ENCODE results near the gene C3AR1.
"Not testable (repeated sequence)": the region's sequence is repeated elsewhere in the genome, so short reads cannot be mapped to it uniquely, and the experiment has no call there.

C3AR1 gene

DNA sequence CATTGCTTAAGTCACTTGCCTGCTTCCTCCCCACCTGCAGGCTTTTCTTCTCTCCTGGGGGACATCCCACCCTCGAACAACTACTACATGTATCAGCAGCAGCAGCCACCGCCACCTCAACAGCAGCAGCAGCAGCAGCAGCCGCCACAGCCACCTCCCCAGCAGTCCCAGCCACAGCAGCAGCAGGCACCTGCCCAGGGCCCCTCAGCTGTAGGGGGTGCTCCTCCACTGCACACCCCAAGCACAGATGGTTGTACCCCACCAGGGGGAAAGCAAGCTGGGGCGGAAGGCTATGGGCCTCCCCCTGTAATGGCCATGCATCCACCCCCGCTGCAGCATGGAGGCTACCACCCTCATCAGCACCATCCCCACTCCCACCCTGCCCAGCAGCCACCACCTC, 18.3 kb downstream of the C3AR1 start:
- no peak for ATAC-seq (replicated peaks)
- H3K4me1 Mint-ChIP-seq = peaks cover 10 to 26% of the 10 kb centered on the region in 2 donors
- H3K27ac Mint-ChIP-seq = no peak overlapping the region
- no peaks in the 10 kb centered on the region for H3K27me3 Mint-ChIP-seq
- H3K36me3 Mint-ChIP-seq = peaks cover 61 to 72% of the 10 kb centered on the region in 2 donors
- H3K4me3 Mint-ChIP-seq = no peak overlapping the region
- no peaks in the 10 kb centered on the region for H3K9me3 Mint-ChIP-seq
- DNase-seq = no peak

DNA sequence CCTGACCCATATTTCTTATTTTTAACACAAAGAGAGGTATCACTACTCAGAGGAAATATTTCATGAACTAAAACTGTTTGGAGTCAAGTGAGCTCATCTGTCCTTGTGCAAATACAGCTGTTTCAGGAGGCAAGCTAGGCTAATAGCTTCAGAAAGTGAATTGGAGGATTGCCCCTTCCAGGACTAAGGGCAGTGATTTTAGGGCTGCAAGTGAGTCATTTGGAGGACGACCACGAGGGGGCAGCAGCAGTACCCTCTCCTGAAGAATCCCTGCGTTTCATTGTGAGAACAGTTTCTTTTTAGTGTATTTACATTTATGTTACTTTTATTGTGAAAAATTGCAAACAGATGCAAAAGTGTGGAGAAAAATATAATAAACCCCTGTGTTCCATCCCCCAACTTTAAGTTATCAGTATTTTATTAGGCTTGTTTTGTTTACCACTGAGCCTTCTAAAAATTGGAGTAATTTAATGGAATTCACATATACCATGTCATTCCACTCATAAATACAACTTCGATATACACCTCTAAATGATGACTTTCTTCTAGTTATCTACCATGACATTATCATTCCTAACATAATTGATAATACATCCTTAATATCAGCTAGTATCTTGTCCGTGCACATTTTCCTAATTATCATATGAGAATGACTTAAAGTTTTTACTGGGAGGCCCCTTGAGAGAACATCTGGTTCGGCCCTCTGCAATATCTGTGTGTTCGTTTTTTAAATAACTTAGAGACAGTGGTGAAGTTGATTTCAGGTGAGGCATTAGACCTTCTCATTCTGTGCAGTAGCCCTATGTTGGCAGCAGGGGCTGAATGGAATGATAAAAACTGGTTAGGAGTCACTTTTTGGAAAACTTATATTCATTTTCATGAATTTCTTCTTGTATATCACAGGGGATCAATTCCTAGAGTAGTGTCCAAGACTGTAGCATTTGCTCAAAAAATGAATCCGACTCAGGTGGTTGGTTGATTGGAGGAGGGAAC, 19.9 kb downstream of the C3AR1 start:
- DNase-seq (peak; percentile 43), ATAC-seq (replicated peaks) (peak; percentile 68 to 78)
- peaks cover 12 to 29% of the 10 kb centered on the region in 2 donors for H3K4me1 Mint-ChIP-seq
- peaks cover 67 to 76% of the 10 kb centered on the region in 2 donors for H3K36me3 Mint-ChIP-seq
- no peak overlapping the region for H3K27ac Mint-ChIP-seq
- H3K4me3 Mint-ChIP-seq = no peak overlapping the region
- H3K9me3 Mint-ChIP-seq = no peaks in the 10 kb centered on the region
- no peaks in the 10 kb centered on the region for H3K27me3 Mint-ChIP-seq

DNA sequence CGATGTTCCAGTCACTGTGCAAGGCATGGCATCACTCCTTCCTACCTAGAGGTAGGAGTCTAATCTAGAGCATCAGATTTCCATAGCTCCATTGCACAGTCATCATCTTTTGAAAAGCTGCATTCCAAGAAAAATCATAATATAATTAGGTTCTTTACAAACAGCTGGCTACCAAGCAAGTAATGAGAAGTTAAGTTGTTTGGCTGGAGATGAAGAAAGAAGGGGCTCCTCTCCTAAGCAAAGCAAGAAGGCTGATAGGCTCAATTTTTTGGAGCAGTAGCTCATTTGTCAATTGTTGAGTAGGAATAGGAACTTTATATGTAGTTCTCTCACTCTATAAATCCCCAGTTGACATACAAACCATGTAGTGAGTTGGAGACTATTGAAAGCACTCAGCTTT, 25.4 kb downstream of the C3AR1 start:
- no peaks in the 10 kb centered on the region for H3K27me3 Mint-ChIP-seq
- H3K27ac Mint-ChIP-seq = no peak overlapping the region
- H3K9me3 Mint-ChIP-seq = no peaks in the 10 kb centered on the region
- peaks cover 36 to 43% of the 10 kb centered on the region in 2 donors for H3K4me1 Mint-ChIP-seq
- ATAC-seq (replicated peaks) (no peak), DNase-seq (no peak)
- no peak overlapping the region for H3K4me3 Mint-ChIP-seq
- peaks cover 37 to 45% of the 10 kb centered on the region in 2 donors for H3K36me3 Mint-ChIP-seq

DNA sequence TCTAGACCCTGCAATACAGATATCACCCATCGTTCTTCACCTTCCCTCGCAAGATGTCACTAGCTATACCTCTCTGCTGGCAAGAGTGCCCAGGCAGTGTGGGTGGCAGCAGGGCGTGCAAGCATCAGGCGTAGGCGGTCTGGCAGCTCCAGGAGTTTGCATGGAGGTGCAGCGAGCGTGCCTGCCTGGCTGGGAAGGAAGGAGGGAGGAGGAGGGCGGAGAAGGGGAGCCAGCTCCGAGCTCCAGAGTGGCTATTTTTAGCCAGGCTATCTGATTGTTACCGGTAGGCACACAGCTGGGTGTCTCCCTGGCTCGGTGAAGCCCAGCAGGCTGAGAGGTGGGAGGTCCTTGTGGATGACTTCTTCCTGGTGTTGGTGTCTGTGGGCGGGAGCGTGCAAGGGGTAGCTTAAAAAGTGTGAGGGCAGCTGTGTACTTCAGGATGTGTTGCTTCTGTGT, 27.5 kb downstream of the C3AR1 start:
- Mint-ChIP-seq H3K4me3 (peak overlapping the region; percentile 46 to 60), H3K27ac (no peak overlapping the region), H3K4me1 (peaks cover 56 to 64% of the 10 kb centered on the region in 2 donors), H3K36me3 (peaks cover 25 to 34% of the 10 kb centered on the region in 2 donors), H3K27me3 (no peaks in the 10 kb centered on the region), H3K9me3 (no peaks in the 10 kb centered on the region)
- ATAC-seq (replicated peaks) = peak; percentile 59 to 67
- no peak for DNase-seq

DNA sequence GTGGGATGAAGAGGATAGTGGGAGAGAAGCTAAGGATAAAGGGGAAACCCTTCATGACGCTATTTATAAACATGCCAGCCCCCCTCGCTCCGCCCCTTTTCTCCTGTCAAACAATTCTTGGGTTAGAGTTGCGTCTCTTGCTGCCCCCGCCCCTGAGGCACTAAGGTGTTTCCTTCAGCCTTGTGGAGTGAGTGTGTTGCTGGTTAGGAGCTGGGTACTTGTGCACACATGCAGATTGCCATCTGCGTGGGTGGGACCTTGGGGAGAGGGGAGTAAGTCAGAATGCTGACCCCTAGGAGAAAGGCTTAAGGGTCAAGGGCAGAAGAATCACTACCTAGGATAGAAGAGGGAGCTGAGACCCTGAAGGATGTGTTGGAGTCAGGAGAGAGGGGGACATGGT, 28.2 kb downstream of the C3AR1 start:
- Mint-ChIP-seq H3K4me1 (peaks cover 58 to 71% of the 10 kb centered on the region in 2 donors), H3K4me3 (no peak overlapping the region), H3K27me3 (no peaks in the 10 kb centered on the region), H3K9me3 (no peaks in the 10 kb centered on the region), H3K27ac (peak overlapping the region; percentile 6), H3K36me3 (peaks cover 19 to 30% of the 10 kb centered on the region in 2 donors)
- ATAC-seq (replicated peaks) (no peak), DNase-seq (no peak)

DNA sequence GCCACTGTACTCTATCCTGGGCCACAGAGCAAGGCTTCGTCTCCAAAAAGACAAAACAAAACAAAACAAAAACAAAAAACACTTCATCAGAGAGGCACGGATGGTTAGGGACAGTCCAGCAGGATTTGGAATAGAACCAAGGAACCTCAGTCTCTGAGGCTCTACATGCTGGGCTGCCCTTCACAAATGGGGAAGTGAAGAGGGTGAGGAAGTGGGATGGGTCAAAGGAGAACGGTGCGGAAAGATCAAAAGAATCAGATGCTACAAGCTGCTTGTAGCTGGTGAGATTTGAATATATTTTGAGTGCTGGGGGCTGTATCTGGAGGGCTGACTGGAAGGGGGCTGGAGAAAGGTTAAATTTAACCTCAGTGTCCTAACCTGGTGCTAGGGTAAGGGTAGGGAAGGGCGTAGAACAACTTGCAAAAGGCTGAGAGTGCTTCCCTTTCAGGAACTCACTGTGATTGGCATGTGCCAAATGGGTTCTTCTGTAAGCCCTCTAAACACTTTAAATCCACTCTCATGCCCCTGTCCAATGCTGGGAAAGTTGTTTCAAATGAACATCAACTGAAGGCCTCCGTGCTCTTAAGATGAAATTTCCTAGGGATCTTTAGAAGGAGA, 29.0 kb downstream of the C3AR1 start:
- ATAC-seq (replicated peaks) = peak; percentile 64
- Mint-ChIP-seq H3K27ac (peak overlapping the region; percentile 0), H3K4me3 (peak overlapping the region; percentile 15 to 17), H3K4me1 (peaks cover 53 to 68% of the 10 kb centered on the region in 2 donors), H3K9me3 (no peaks in the 10 kb centered on the region), H3K27me3 (no peaks in the 10 kb centered on the region), H3K36me3 (peaks cover 13 to 23% of the 10 kb centered on the region in 2 donors)
- DNase-seq = peak; percentile 14

DNA sequence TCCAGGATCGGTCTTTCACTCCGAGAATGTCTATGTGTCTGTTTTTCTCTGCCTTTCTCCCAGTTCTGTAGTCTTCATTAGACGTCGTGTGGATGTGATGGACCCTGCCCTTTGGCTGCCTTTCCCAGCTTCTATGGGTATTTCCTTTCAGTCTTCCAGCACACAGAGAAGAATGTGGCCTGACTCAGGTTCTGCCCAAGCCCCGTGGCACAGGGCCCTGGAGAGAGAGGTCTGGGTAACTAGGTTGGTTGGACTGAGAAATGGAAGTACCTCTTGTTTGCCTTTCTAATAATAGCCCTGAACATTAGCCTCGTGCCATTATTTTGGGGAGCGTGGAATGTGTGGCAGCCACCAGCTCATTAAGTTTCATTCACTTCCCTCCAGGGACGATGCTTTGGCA, 29.8 kb downstream of the C3AR1 start:
- Mint-ChIP-seq H3K4me1 (peaks cover 56 to 73% of the 10 kb centered on the region in 2 donors), H3K9me3 (no peaks in the 10 kb centered on the region), H3K4me3 (no peak overlapping the region), H3K36me3 (peaks cover 9 to 18% of the 10 kb centered on the region in 2 donors), H3K27me3 (no peaks in the 10 kb centered on the region), H3K27ac (no peak overlapping the region)
- DNase-seq (no peak), ATAC-seq (replicated peaks) (no peak)

DNA sequence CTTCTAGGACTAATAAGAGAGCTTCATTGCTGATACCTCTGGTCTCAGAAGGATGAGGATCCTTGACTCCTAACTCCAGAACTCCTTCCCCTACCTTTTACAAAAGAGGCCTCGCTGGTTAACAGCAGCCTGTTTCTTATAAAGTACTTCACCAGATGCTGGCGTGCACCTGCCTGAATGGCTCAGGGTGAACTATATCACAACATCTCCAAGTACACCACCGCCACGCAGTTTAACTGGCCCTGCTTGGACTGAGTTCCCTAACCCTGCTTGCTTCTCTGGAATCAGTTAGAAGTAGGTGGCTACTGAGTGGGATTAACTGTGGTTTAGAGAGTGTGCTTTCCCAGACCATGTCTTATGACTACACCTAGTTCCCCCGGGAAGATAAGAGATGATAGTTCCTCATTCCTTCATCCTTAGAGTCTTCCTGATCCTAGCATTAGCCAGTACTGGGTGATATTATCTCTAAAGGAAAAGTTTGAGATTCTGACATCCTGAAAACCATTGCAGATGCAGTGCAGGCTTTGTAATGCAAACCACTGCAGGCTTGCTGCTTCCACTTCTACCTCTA, 30.6 kb downstream of the C3AR1 start:
- Mint-ChIP-seq H3K4me1 (peaks cover 56 to 73% of the 10 kb centered on the region in 2 donors), H3K27ac (no peak overlapping the region), H3K27me3 (no peaks in the 10 kb centered on the region), H3K36me3 (peaks cover 8 to 13% of the 10 kb centered on the region in 2 donors), H3K9me3 (no peaks in the 10 kb centered on the region), H3K4me3 (no peak overlapping the region)
- no peak for ATAC-seq (replicated peaks)
- DNase-seq = no peak

DNA sequence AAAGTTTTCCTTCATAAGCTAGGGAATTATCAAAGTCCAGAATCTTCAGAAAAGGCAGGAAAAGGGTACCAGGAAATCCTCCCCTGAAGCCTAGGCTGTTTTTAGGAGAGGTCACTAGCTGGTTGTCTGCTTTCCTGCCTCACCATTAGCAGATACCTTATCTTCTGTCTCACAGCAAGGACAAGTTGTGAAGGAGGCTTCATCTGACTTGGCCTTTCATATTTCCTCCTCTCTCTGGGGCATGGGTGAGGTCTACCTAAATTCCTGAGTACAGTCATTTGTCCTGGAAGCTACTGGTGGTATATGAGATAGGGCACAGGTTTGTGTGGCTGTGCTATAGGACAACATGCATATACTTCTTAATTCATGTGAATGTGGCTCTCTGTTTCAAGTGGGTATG, 31.4 kb downstream of the C3AR1 start:
- H3K27me3 Mint-ChIP-seq = no peaks in the 10 kb centered on the region
- H3K4me3 Mint-ChIP-seq = peak overlapping the region; percentile 1 to 33
- peaks cover 4 to 12% of the 10 kb centered on the region in 2 donors for H3K36me3 Mint-ChIP-seq
- H3K27ac Mint-ChIP-seq = peak overlapping the region; percentile 9
- DNase-seq (no peak), ATAC-seq (replicated peaks) (no peak)
- no peaks in the 10 kb centered on the region for H3K9me3 Mint-ChIP-seq
- H3K4me1 Mint-ChIP-seq = peaks cover 56 to 73% of the 10 kb centered on the region in 2 donors

DNA sequence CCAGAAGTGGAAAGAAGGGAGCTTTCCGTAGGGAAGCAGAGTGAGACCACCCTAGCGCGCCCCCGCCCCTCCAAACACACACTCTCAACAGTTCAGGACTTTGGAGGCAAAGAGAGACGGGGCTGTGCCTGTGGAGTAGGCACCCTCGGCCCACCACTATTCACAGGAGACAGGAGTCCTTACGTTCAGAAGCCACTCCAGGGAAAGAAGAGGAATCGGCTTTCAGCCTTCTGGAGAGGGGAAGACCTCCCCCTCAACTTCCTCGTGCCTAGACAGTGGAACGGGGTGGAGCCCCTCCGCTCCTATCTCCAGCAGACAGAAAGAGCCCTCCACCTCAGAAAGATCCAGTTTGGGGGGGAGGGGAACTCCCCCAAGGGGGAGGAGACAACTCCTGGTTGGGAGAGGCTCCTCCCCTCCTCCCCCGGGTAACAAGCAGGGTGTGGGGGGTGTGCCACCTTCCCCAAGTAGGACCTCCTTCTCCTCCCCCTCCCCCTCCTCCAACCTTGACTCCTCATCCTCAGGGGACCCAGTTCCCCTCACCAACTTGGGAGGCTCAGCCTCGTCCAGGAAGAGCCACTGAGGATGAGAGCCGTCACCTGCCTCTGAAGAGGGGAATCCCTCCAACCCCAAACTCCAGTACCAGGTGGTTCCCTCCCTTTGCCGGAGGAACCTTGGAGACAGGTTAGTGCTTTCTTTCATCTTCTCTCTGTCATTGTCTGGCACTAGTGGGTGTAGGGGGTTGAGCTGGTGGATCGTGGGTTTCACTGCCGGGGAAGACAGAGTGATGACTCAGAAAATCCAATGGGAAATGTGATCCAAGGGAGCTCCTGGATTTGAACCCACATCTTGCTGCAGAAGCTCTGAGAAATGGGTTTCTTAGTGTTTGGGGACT, 32.8 kb downstream of the C3AR1 start:
- peak overlapping the region; percentile 85 for H3K27ac Mint-ChIP-seq
- peak; percentile 9 for DNase-seq
- H3K9me3 Mint-ChIP-seq = no peaks in the 10 kb centered on the region
- peak; percentile 15 to 23 for ATAC-seq (replicated peaks)
- peaks cover 46 to 63% of the 10 kb centered on the region in 2 donors for H3K4me1 Mint-ChIP-seq
- H3K27me3 Mint-ChIP-seq = no peaks in the 10 kb centered on the region
- peaks cover 3 to 12% of the 10 kb centered on the region in 2 donors for H3K36me3 Mint-ChIP-seq
- H3K4me3 Mint-ChIP-seq = peak overlapping the region; percentile 90

DNA sequence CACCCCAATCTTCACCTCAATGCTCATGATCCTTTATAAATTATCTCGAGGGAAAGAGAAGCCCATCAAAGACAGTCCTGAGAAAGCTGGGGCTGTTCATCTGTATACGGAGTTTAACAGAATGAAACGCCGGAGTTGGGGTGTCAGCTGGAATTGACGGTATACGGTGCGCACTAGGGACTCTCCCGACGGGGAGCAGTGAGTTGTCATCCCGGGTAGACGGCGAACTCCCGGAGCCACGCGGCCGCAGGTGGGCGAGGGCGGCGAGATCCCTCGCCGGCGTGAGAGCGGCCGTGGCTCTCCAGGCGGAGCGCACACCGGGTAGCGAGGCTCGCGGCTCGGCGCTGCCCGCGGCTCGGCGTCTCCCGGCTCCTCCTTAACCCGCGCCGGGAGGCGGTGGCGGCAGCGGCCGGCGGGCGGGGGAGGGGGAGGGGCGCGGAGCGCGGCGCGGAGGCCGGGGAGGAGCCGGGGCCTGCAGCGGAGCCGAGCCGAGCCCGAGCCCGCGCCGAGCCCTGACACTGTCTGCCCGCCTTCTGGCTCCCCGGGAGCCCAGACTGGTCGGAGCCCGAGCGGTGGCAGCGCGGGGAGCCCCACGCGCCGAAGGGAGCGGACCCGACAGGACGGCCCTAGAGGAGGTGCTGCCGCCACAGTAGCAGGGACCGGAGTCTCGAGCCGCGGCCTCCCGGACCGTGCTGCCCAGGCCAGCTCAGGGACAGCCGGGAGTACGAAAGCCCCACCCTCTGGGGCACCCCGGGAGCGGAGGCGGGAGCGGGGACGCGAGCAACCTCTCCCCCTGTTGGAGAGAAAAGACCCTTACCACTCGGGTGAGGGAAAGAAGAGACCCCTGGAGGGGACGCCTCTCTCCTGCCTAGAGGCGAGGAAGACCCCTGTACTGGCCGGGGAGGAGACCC, 33.7 kb downstream of the C3AR1 start, which contains the start of gene FOXJ2:
FOXJ2 (plus strand) TSS at position 475 of the 911 bp plus-strand sequence. CDS start 7,117 bp downstream, outside the sequence.
- H3K4me1 Mint-ChIP-seq = peaks cover 41 to 54% of the 10 kb centered on the region in 2 donors
- no peaks in the 10 kb centered on the region for H3K27me3 Mint-ChIP-seq
- ATAC-seq (replicated peaks) = peak; percentile 85 to 89
- DNase-seq = peak; percentile 59
- H3K27ac Mint-ChIP-seq = peak within 1 kb of the TSS; percentile 85
- H3K36me3 Mint-ChIP-seq = peaks cover 0 to 9% of the 10 kb centered on the region in 2 donors
- H3K4me3 Mint-ChIP-seq = peak within 1 kb of the TSS; percentile 90
- H3K9me3 Mint-ChIP-seq = no peaks in the 10 kb centered on the region

DNA sequence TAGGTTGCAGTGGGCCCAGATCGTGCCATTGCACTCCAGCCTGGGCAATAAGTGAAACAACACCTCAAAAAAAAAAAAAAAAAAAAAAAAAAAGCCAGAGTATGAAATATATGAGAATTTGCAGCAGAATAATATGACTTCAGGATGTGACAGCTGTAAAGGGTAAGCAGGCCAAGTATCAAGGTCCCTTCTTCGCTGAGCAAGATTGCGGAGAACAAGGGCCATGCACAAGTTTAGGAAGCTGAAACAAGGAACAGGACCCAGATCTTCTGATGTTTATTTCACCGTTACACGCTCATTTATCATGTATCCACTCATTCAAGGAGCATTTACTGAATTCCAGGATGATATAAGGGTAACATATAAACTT, 34.3 kb downstream of the C3AR1 start:
- no peak overlapping the region for H3K27ac Mint-ChIP-seq
- peaks cover 37 to 48% of the 10 kb centered on the region in 2 donors for H3K4me1 Mint-ChIP-seq
- peak overlapping the region; percentile 81 to 90 for H3K4me3 Mint-ChIP-seq
- peaks cover 0 to 9% of the 10 kb centered on the region in 2 donors for H3K36me3 Mint-ChIP-seq
- H3K9me3 Mint-ChIP-seq = no peaks in the 10 kb centered on the region
- ATAC-seq (replicated peaks) = no peak
- H3K27me3 Mint-ChIP-seq = no peaks in the 10 kb centered on the region
- DNase-seq = no peak

DNA sequence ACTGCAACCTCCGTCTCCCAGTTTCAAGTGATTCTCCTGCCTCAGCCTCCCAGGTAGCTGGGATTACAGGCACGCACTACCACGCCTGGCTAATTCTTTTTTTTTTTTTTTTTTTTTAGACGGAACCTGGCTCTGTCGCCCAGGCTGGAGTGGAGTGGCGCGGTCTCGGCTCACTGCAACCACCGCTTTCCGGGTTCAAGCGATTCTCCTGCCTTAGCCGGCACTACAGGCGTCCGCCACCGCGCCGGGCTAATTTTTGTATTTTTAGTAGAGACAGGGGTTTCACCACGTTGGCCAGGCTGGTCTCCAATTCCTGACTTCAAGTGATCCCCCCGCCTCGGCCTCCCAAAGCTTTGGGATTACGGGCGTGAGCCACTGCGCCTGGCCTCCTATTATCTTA, 35.1 kb downstream of the C3AR1 start:
- not testable (repeated sequence) for H3K9me3 Mint-ChIP-seq; H3K36me3 Mint-ChIP-seq; ATAC-seq (replicated peaks); DNase-seq; H3K27ac Mint-ChIP-seq; H3K27me3 Mint-ChIP-seq
- peak overlapping the region in 1 of 2 donors; percentile 58 for H3K4me3 Mint-ChIP-seq
- H3K4me1 Mint-ChIP-seq = peaks cover 32 to 39% of the 10 kb centered on the region in 2 donors

Data from stimulated activated naive B cell treated with anti-CD40 and anti-IgM and Interleukin-4, amounts not matched to agents 10 μg/mL and 1 μg/mL and 100 μg/mL, for 72 hours (primary cell).